HepG2 (cell line): ENCODE data around the gene TM7SF3.

Source experiments
- ADNP ChIP-seq: sonication (generic); formaldehyde crosslinking; IDR thresholded peaks from 2 replicates; pipeline ENCODE4 v1.4.0; 2020; ENCODE audit warnings: missing genetic modification reagents
- NCOA1 ChIP-seq: sonication (generic); formaldehyde crosslinking; IDR thresholded peaks from 2 replicates; pipeline ENCODE4 v1.9.0; 2021; ENCODE audit warnings: missing genetic modification reagents
- NFE2L1 ChIP-seq: sonication (generic); formaldehyde crosslinking; IDR thresholded peaks from 2 replicates; pipeline ENCODE4 v1.4.0; 2020; ENCODE audit warnings: missing genetic modification reagents, mild to moderate bottlenecking, borderline replicate concordance
- NFRKB ChIP-seq: fragments of 450-650 bp; IDR thresholded peaks from 2 replicates; pipeline ENCODE4 v1.6.1; 2017
- PAX8 ChIP-seq: sonication (generic); formaldehyde crosslinking; IDR thresholded peaks from 2 replicates; pipeline ENCODE4 v1.8.0; 2022; ENCODE audit warnings: mild to moderate bottlenecking, missing genetic modification reagents, borderline replicate concordance
- REL ChIP-seq: sonication (generic); formaldehyde crosslinking; conservative IDR thresholded peaks from 2 replicates; pipeline ENCODE4 v1.8.0; 2022; ENCODE audit warnings: mild to moderate bottlenecking, missing genetic modification reagents, moderate library complexity
- ZFP36 ChIP-seq: fragments of 150-350 bp; IDR thresholded peaks from 2 replicates; pipeline ENCODE4 v1.6.1; 2018; ENCODE audit warnings: borderline replicate concordance, low read length, low read depth; ENCODE audit not compliant: partially characterized antibody
- ZNF232 ChIP-seq: sonication (generic); formaldehyde crosslinking; IDR thresholded peaks from 2 replicates; pipeline ENCODE4 v1.4.0; 2020; ENCODE audit warnings: missing genetic modification reagents, borderline replicate concordance
- TF ChIP-seq, protein P1 (sequence below): sonication (generic); formaldehyde crosslinking; IDR thresholded peaks from 2 replicates; pipeline ENCODE4 v1.5.0; 2020; ENCODE audit warnings: mild to moderate bottlenecking, missing genetic modification reagents, moderate library complexity

DNA sequence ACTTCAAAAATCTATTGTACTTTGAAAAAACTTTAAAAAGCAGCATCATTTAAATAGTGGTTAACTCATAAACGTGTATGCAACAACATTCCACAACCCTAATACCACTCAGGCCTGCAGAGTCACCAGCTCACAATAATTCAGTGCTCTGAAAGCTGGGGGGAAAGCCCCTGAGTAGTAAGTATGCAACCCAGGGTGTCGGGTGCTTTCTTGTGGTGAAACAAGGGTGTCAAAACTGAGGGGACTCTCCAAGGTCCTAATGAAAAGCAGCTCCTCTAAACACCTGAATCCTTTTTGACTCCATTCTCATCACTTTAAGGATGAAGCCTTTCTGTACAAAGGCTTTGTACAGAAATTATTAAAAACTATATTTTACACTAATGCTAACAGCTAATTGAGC is 42.2 kb downstream of the TM7SF3 start:
- TF ChIP-seq PAX8 (CRISPR knock-in tag): no peak
- no peak for TF ChIP-seq REL
- TF ChIP-seq, protein P1, sequence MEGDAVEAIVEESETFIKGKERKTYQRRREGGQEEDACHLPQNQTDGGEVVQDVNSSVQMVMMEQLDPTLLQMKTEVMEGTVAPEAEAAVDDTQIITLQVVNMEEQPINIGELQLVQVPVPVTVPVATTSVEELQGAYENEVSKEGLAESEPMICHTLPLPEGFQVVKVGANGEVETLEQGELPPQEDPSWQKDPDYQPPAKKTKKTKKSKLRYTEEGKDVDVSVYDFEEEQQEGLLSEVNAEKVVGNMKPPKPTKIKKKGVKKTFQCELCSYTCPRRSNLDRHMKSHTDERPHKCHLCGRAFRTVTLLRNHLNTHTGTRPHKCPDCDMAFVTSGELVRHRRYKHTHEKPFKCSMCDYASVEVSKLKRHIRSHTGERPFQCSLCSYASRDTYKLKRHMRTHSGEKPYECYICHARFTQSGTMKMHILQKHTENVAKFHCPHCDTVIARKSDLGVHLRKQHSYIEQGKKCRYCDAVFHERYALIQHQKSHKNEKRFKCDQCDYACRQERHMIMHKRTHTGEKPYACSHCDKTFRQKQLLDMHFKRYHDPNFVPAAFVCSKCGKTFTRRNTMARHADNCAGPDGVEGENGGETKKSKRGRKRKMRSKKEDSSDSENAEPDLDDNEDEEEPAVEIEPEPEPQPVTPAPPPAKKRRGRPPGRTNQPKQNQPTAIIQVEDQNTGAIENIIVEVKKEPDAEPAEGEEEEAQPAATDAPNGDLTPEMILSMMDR: no peak
- no peak for TF ChIP-seq ADNP (CRISPR knock-in tag)
- TF ChIP-seq NFE2L1: no peak
- TF ChIP-seq ZFP36: no peak
- no peak for TF ChIP-seq ZNF232
- no peak for TF ChIP-seq NCOA1 (CRISPR knock-in tag)
- no peak for TF ChIP-seq NFRKB
